SIG-M5 treated with dmso at 0.1 percent for 504 hours (cell line): ENCODE results near the gene GMPPA.

Experiments
- DNase-seq: peaks from one replicate; lab custom pipeline; 2025; ENCODE audit not compliant: unreplicated experiment; lab: John Stamatoyannopoulos, UW

The GMPPA gene

DNA sequence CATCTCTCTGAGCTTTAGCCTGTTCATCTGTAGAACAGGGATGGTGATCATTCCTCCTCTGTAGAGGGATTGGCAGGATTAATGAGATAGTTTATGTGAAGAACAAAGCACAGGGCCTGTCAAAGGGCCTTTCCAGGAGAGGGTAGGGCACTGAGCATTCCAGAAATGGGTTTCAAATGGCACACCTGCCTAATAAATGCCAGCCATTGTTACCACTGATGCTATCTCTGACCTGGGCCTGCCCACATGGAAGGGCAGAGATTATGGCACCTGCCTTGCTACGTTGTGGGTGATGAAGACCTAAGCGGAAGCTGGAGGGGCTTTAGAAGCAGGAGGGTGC lies 31.0 kb upstream of the GMPPA start:
- DNase-seq: no peak

DNA sequence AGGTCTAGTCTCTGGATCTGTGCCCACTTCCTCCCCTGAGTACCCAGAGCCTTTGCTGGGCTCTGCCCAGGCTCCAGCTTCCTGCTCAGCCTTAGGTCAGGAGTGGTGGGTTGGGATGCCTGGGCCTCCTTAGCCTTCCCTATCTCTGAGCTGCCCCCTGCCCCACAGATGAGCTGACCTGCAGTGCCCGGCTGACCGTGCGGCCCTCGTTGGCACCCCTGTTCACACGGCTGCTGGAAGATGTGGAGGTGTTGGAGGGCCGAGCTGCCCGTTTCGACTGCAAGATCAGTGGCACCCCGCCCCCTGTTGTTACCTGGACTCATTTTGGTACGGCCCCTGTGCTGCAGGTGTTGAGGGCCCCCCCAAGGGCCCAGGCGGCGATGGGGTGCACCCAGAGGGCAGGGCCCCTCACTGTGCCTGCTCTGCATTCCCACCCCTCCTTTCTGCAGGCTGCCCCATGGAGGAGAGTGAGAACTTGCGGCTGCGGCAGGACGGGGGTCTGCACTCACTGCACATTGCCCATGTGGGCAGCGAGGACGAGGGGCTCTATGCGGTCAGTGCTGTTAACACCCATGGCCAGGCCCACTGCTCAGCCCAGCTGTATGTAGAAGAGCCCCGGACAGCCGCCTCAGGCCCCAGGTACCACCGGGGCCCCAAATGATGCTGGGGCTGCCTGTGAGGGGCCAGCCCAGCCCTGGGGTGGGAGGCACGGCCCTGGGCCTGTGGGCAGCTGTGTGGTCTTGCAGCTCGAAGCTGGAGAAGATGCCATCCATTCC lies 30.1 kb upstream of the GMPPA start:
- no peak for DNase-seq

DNA sequence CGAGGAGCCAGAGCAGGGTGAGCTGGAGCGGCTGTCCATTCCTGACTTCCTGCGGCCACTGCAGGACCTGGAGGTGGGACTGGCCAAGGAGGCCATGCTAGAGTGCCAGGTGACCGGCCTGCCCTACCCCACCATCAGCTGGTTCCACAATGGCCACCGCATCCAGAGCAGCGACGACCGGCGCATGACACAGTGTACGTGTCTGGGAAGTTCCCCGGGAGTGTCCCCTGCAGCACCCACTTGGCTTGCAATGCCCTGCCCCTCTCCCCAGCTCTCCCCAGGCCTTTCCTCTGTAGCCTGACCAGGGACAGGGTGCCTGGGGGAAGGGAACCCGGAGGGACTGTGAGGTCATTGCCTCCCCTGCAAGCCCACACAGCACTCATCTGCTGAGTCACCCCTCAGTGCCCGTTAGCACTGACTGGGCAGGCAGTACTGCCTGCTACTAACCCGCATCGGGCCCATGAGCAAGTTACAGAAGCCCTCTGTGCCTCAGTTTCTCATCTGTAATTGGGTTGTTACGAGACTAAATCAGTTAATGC lies 29.4 kb upstream of the GMPPA start:
- no peak for DNase-seq

DNA sequence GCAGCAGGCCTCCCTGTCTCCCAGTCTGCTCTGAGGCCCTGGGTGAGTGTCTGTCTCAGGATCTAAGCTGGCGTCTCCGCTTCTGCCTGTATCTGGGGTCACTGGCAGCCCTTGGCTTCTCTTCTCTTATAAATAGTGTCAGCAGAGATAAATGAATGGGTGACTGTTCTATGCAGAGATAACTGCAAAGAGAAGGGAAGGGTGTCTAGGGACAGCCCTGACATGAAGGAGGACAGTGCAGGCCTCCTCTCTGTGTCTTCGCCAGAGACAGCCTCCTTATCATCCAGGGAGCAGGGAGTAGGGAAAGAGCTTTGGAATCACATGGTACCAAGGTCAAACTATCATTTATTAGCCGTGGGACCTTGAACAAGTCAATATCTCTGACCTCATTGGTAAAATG lies 28.3 kb upstream of the GMPPA start:
- no peak for DNase-seq

DNA sequence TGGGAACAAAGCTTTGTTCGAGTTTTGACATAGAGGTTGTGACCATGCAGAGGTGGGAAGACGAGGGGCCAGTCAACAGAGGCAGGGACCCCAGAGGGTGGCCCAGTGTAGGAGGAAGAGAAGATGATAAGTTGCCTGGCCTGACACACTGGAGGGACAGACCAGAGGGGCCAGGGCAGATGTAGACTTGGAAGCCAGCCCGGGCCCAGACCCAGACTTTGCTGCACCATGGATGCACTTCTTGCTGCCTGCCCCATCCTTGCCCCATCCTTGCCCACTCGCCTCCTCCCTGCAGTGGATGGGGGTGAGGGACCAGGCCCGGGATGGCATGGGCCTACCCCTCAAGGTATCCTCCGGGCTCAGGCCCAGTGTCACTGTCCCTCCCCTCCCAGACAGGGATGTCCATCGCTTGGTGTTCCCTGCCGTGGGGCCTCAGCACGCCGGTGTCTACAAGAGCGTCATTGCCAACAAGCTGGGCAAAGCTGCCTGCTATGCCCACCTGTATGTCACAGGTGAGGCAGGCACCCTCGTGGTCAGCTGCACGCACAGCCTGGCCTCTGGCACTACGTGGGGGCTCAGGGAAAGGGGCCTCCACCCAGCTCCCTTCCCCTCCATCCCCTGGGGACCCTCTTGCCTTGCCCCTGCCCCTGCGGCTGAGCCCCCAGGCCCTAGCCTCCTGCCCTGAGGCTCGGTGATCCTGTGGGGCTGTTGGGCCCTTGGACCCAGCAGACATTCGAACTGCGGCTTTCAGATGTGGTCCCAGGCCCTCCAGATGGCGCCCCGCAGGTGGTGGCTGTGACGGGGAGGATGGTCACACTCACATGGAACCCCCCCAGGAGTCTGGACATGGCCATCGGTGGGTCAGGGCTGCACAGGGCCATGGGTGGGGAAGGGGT lies 27.0 kb upstream of the GMPPA start:
- DNase-seq: no peak

DNA sequence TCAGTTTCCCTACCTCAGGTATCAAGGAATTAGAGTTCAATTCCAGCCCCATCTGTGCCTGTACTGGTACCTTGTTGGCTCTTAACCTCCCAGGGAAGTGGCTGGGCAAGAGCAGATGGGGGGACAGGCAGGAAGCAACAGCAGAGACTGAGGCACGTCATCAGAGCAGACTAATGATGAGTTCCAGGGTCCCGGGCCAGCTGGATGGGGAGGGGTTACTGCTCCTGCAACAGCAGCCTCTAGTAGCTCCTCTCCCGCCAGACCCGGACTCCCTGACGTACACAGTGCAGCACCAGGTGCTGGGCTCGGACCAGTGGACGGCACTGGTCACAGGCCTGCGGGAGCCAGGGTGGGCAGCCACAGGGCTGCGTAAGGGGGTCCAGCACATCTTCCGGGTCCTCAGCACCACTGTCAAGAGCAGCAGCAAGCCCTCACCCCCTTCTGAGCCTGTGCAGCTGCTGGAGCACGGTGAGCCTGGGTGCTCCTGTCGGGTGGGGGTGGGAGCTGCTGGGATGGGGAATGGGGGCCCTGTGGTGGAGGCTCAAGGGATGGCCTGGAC lies 26.0 kb upstream of the GMPPA start:
- DNase-seq: no peak

DNA sequence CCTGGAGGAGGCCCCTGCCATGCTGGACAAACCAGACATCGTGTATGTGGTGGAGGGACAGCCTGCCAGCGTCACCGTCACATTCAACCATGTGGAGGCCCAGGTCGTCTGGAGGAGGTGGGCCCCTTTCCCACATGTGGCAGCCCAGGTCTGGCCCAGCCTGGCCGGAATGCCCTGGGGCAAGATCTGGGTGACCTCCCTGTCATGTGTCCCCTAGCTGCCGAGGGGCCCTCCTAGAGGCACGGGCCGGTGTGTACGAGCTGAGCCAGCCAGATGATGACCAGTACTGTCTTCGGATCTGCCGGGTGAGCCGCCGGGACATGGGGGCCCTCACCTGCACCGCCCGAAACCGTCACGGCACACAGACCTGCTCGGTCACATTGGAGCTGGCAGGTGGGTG lies 25.2 kb upstream of the GMPPA start:
- DNase-seq: no peak

DNA sequence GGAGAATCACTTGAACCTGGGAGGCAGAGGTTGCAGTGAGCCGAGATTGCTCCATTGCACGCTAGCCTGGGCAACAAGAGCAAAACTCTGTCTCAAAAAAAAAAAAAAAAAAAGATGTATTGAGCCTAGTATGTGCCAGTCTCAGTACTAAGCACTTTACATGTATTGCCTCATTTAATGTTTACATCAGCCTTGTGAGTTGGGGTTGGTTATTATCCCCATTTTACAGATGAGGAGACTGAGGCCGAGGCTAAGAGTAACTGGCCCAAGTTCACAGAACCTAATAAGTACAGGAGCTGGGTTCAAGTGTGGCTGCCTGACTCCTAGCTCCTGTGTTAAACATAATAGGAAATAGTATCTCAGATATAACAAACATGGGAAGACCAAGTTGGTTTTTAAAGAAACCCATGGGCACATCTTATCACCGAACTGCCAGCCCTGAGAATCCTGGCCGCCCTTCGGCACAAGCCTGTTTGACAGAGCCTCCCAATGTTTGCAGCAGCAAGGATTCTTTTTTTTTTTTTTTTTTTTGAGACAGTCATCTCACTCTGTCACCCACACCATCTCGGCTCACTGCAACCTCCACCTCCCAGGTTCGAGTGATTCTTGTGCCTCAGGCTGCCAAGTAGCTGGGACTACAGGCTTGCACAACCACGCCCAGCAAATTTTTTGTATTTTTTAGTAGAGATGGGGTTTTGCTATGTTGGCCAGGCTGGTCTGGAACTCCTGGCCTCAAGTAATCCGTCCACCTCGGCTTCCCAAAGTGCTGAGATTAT lies 24.2 kb upstream of the GMPPA start:
- DNase-seq: no peak

DNA sequence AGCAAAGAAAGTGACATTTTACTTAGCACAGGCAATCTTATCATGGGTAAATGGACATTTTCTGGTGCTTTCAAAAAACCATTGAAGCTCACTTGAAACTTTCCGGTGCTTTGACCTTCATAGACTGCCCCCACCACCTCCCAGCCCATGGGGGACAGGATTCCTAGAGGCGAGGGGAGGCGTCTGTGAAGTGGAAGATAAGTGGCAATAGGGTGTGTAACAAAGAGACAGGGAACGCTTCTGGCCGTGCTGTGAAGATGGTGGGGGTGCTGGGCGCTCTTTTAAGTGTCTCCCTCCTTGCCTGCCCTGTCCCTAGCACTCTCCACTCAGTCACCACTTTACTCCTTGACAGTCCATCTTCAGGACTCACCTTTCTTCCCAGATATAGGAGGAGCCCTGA lies 23.4 kb upstream of the GMPPA start:
- no peak for DNase-seq

DNA sequence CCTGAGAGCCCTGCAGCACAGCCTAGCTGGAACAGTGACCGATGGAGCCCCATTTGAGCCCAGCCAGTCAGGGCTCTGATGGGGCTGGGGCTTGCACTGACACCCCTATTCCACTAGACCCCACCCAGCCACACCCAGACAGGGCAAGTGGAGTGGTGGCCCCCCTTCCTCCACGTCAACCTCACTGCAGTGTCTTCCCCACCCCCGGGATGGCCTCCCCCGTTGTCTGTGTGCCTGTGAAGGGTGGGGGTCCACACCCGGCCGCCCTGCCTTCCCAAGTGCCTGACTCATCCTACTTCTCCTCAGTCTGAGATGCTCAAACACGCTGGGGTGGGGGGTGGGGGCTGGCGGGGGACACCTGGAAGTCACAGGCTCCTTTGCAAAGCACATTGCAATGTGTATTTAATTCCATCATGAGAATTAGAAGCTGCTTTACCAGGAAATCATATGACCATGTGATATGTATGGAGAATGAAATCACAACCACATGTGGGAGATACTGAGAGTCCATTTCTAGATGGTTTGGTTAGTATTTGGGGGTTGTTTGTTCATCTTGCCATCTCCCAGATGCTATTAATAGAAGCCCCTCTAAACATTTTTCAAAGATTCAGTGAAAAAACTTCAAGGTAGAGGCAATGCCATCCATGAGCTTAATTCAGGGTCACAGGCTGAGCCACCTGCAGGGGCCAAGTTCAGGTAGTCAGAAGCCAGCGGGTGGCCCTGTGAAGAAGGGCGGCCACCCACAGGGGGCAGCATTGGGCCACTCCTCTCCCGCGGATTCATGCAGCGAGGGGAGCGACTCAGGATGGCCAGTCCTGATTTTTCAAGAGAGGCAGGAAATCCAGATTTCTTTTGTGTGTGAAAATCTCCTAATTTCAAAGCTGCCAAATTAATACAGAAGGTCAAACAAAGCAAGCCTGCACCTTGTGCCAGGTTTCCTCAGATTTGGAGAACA lies 22.7 kb upstream of the GMPPA start:
- peak; percentile 16 for DNase-seq

DNA sequence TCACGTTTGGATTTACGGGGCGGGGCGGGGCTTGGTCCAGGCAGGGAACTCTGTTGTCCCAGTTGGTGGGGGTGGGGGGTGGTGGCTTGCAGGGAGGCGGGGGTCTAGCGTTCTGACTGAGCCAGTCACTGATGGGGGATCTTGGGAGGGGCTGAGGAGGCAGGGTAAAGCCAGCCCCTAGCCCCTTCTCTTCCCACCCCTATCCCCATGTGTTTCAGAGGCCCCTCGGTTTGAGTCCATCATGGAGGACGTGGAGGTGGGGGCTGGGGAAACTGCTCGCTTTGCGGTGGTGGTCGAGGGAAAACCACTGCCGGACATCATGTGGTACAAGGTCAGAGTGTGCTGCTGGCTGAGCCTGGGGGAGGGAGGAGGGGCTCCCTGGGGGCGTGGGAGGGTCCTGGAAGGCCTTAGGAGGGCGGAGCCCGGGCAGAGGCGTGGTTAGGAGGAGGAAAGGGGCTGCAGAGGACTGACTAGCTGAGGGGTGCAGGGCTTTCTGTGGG lies 22.0 kb upstream of the GMPPA start:
- DNase-seq: no peak

DNA sequence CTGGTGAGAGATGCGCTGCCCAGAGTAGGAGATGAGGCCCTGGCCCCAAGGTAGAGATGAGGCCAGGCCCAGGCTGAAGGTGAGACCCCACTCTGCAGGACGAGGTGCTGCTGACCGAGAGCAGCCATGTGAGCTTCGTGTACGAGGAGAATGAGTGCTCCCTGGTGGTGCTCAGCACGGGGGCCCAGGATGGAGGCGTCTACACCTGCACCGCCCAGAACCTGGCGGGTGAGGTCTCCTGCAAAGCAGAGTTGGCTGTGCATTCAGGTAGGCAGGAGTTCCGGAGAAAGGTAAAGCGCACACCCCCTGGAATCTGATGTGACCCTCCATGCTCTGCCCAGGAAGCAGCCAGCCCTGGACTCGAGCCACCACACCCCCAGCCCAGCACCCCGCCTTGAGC lies 21.5 kb upstream of the GMPPA start:
- no peak for DNase-seq

DNA sequence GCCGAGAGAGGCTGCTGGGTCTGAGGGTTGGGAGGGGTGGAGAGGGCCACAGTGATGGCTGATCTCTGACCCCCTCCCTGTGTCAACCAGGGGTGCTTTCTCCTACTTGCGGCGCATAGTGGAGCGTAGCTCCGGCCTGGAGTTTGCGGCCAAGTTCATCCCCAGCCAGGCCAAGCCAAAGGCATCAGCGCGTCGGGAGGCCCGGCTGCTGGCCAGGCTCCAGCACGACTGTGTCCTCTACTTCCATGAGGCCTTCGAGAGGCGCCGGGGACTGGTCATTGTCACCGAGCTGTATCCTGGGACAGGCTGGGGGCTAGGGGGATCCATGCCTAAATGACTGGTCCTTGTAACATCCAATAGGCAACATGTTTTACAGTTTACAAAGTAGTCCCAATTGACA lies 20.9 kb upstream of the GMPPA start:
- no peak for DNase-seq

DNA sequence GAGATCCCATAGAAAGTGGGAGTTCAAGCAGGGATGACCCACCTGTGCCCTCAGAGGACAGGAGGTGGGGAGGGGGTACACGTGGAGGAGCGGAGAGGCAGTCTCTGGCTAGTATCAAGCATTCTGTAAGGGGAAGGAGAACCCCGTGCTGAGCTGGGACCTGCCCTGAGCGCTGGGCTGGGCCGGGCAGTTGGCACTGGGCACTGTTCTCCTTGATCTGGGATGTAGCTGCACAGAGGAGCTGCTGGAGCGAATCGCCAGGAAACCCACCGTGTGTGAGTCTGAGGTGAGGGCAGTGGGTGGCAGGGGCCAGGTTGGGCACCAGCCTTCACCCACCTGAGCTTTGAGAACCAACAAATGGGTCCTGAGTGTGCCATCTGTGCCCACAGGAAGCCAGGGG lies 19.8 kb upstream of the GMPPA start:
- no peak for DNase-seq

DNA sequence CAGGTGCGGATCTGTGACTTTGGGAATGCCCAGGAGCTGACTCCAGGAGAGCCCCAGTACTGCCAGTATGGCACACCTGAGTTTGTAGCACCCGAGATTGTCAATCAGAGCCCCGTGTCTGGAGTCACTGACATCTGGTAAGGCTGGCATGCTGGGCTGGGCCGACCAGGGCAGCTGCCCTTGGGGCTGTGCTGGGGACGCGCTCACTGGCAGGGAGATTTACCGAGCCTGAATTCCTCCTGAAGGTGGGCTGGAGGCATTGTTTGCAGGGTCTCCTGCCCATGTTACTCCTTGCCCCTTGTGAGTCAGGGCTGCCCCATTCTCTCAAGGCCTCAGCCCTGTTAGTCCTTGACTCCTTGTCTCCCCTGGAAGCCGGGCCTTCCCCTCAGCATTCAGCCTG lies 18.7 kb upstream of the GMPPA start:
- DNase-seq: no peak

DNA sequence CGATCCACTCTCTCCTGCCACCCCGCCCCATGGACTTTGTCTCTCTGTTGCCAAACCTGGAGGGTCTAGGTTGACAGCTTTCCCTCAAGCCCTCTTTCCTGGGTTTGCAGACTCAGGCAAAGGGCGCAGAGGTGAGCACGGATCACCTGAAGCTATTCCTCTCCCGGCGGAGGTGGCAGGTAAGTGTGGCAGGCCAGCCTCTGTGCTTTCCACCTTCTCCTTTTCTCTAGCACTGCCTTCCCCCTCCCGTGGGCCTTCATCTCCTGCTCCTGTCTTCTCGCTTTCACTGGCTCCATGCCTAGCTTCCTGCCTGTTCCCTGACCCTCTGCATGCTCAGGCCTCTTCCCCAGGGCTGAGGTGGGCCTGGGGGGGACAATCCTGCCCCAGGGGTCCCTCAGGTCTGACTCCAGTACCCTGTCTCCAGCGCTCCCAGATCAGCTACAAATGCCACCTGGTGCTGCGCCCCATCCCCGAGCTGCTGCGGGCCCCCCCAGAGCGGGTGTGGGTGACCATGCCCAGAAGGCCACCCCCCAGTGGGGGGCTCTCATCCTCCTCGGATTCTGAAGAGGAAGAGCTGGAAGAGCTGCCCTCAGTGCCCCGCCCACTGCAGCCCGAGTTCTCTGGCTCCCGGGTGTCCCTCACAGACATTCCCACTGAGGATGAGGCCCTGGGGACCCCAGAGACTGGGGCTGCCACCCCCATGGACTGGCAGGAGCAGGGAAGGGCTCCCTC lies 15.9 kb upstream of the GMPPA start:
- DNase-seq: no peak

DNA sequence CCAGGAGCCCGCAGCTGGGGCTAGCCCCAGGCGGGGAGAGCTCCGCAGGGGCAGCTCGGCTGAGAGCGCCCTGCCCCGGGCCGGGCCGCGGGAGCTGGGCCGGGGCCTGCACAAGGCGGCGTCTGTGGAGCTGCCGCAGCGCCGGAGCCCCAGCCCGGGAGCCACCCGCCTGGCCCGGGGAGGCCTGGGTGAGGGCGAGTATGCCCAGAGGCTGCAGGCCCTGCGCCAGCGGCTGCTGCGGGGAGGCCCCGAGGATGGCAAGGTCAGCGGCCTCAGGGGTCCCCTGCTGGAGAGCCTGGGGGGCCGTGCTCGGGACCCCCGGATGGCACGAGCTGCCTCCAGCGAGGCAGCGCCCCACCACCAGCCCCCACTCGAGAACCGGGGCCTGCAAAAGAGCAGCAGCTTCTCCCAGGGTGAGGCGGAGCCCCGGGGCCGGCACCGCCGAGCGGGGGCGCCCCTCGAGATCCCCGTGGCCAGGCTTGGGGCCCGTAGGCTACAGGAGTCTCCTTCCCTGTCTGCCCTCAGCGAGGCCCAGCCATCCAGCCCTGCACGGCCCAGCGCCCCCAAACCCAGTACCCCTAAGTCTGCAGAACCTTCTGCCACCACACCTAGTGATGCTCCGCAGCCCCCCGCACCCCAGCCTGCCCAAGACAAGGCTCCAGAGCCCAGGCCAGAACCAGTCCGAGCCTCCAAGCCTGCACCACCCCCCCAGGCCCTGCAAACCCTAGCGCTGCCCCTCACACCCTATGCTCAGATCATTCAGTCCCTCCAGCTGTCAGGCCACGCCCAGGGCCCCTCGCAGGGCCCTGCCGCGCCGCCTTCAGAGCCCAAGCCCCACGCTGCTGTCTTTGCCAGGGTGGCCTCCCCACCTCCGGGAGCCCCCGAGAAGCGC lies 15.0 kb upstream of the GMPPA start:
- no peak for DNase-seq
